Measurements from ENCODE around the gene PTPRM.

Gene PTPRM

DNA sequence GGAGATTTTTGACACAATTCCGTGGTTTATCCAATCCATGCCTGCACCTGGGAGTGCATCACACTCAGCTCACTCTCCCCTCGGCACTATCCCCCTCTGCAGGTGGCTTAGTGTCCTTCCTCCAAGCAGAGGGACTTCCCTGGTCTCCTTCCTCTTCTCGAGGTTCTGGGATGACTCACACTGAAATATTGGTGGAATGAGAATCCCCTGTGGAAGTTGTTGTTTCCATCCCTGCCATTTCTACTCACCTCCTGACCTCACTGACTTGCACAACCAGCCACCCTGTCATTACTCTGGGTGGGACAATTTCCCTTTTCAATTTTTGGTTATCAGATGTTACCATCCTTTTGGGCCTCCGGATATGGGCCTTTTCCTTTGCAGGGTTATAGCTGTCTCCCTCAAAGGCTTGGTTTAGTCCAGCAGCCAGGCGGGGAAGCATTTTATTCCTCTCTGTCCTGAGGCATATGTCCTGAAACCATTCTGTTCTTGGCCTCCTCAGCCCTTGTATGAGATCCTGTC is 59.9 kb downstream of the PTPRM start:
- Histone ChIP-seq H3K4me3 (ENCODE audit: low read depth, low read length) (no peak overlapping the region), H3K9me3 (ENCODE audit: control insufficient read depth, insufficient read depth, low read depth, low read length) (no peaks in the 10 kb centered on the region), H3K4me1 (ENCODE audit: control insufficient read depth, insufficient read depth, low read length) (peaks cover 8% of the 10 kb centered on the region), H3K27ac (ENCODE audit: extremely low read depth, low read depth, low read length) (no peak overlapping the region), H3K36me3 (ENCODE audit: control insufficient read depth in 2 of 2, insufficient read depth in 1 of 2, low read length in 2 of 2) (no peaks in the 10 kb centered on the region)
- TF ChIP-seq, protein P1, sequence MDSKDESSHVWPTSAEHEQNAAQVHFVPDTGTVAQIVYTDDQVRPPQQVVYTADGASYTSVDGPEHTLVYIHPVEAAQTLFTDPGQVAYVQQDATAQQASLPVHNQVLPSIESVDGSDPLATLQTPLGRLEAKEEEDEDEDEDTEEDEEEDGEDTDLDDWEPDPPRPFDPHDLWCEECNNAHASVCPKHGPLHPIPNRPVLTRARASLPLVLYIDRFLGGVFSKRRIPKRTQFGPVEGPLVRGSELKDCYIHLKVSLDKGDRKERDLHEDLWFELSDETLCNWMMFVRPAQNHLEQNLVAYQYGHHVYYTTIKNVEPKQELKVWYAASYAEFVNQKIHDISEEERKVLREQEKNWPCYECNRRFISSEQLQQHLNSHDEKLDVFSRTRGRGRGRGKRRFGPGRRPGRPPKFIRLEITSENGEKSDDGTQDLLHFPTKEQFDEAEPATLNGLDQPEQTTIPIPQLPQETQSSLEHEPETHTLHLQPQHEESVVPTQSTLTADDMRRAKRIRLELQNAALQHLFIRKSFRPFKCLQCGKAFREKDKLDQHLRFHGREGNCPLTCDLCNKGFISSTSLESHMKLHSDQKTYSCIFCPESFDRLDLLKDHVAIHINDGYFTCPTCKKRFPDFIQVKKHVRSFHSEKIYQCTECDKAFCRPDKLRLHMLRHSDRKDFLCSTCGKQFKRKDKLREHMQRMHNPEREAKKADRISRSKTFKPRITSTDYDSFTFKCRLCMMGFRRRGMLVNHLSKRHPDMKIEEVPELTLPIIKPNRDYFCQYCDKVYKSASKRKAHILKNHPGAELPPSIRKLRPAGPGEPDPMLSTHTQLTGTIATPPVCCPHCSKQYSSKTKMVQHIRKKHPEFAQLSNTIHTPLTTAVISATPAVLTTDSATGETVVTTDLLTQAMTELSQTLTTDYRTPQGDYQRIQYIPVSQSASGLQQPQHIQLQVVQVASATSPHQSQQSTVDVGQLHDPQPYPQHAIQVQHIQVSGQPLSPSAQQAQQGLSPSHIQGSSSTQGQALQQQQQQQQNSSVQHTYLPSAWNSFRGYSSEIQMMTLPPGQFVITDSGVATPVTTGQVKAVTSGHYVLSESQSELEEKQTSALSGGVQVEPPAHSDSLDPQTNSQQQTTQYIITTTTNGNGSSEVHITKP (tag by site-specific recombination; IDR thresholded peaks at IDR 0.05): peak; percentile 74
- TF ChIP-seq, protein P2, sequence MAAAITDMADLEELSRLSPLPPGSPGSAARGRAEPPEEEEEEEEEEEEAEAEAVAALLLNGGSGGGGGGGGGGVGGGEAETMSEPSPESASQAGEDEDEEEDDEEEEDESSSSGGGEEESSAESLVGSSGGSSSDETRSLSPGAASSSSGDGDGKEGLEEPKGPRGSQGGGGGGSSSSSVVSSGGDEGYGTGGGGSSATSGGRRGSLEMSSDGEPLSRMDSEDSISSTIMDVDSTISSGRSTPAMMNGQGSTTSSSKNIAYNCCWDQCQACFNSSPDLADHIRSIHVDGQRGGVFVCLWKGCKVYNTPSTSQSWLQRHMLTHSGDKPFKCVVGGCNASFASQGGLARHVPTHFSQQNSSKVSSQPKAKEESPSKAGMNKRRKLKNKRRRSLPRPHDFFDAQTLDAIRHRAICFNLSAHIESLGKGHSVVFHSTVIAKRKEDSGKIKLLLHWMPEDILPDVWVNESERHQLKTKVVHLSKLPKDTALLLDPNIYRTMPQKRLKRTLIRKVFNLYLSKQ (tag by site-specific recombination; IDR thresholded peaks at IDR 0.05; ENCODE audit: borderline replicate concordance): no peak
- CTCF ChIA-PET: interaction anchor here (0.5 to 1.6 kb wide), 6 partner anchors 11 to 1859 kb away, joined by 3 to 5 read pairs (median 3); partner anchors contain the start of gene PTPRM
- POLR2A ChIA-PET: interaction anchor here (0.6 kb wide), 1 partner anchor 82 kb away, joined by 4 read pairs; no protein-coding TSS in a partner anchor

DNA sequence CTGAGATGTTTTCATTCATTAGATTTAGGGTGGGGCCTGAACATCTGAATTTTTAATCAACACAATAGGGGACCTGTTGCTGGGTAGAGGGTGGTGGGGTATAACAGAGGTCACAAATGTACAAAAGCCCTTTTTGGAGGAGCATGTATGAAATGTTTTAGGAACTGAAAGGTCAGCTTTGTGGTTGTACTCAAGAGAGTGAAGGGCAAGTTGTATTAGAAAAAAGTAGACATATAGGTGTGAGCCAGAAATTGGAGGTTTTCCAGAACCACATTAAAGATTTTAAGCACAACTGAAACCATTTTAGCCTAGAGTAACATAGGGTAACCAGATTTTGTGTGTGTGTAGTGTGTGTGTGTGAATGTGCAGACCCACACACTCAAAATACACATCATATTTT is 62.3 kb downstream of the PTPRM start:
- TF ChIP-seq SALL2 (tag by site-specific recombination; IDR thresholded peaks at IDR 0.05; ENCODE audit: borderline replicate concordance) (no peak), ZNF776 (tag by site-specific recombination; IDR thresholded peaks at IDR 0.05; ENCODE audit: borderline replicate concordance) (no peak), ZNF133 (tag by site-specific recombination; IDR thresholded peaks at IDR 0.05) (no peak), ZNF664 (tag by site-specific recombination; IDR thresholded peaks at IDR 0.05) (no peak), ZNF560 (tag by site-specific recombination; IDR thresholded peaks at IDR 0.05; ENCODE audit: borderline replicate concordance) (no peak), ZNF707 (tag by site-specific recombination; IDR thresholded peaks at IDR 0.05) (no peak), ZNF10 (tag by site-specific recombination; IDR thresholded peaks at IDR 0.05) (no peak), MYNN (tag by site-specific recombination; IDR thresholded peaks at IDR 0.05; ENCODE audit: borderline replicate concordance) (no peak), FEZF1 (tag by site-specific recombination; IDR thresholded peaks at IDR 0.05) (no peak), ZNF175 (tag by site-specific recombination; IDR thresholded peaks at IDR 0.05) (no peak), ZNF701 (tag by site-specific recombination; IDR thresholded peaks at IDR 0.05) (no peak), ZNF138 (tag by site-specific recombination; IDR thresholded peaks at IDR 0.05; ENCODE audit: borderline replicate concordance) (no peak)
- TF ChIP-seq, protein P3, sequence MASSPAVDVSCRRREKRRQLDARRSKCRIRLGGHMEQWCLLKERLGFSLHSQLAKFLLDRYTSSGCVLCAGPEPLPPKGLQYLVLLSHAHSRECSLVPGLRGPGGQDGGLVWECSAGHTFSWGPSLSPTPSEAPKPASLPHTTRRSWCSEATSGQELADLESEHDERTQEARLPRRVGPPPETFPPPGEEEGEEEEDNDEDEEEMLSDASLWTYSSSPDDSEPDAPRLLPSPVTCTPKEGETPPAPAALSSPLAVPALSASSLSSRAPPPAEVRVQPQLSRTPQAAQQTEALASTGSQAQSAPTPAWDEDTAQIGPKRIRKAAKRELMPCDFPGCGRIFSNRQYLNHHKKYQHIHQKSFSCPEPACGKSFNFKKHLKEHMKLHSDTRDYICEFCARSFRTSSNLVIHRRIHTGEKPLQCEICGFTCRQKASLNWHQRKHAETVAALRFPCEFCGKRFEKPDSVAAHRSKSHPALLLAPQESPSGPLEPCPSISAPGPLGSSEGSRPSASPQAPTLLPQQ (tag by site-specific recombination; IDR thresholded peaks at IDR 0.05): no peak
- TF ChIP-seq, protein P4, sequence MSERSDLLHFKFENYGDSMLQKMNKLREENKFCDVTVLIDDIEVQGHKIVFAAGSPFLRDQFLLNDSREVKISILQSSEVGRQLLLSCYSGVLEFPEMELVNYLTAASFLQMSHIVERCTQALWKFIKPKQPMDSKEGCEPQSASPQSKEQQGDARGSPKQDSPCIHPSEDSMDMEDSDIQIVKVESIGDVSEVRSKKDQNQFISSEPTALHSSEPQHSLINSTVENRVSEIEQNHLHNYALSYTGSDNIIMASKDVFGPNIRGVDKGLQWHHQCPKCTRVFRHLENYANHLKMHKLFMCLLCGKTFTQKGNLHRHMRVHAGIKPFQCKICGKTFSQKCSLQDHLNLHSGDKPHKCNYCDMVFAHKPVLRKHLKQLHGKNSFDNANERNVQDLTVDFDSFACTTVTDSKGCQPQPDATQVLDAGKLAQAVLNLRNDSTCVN (tag by site-specific recombination; optimal IDR thresholded peaks at IDR 0.05): no peak
- TF ChIP-seq, protein P5, sequence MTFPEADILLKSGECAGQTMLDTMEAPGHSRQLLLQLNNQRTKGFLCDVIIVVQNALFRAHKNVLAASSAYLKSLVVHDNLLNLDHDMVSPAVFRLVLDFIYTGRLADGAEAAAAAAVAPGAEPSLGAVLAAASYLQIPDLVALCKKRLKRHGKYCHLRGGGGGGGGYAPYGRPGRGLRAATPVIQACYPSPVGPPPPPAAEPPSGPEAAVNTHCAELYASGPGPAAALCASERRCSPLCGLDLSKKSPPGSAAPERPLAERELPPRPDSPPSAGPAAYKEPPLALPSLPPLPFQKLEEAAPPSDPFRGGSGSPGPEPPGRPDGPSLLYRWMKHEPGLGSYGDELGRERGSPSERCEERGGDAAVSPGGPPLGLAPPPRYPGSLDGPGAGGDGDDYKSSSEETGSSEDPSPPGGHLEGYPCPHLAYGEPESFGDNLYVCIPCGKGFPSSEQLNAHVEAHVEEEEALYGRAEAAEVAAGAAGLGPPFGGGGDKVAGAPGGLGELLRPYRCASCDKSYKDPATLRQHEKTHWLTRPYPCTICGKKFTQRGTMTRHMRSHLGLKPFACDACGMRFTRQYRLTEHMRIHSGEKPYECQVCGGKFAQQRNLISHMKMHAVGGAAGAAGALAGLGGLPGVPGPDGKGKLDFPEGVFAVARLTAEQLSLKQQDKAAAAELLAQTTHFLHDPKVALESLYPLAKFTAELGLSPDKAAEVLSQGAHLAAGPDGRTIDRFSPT (tag by site-specific recombination; IDR thresholded peaks at IDR 0.05): no peak
- TF ChIP-seq, protein P6, sequence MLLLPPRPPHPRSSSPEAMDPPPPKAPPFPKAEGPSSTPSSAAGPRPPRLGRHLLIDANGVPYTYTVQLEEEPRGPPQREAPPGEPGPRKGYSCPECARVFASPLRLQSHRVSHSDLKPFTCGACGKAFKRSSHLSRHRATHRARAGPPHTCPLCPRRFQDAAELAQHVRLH (tag by site-specific recombination; IDR thresholded peaks at IDR 0.05): no peak
- Histone ChIP-seq H3K27ac (ENCODE audit: extremely low read depth, low read depth, low read length) (no peak overlapping the region), H3K36me3 (ENCODE audit: control insufficient read depth in 2 of 2, insufficient read depth in 1 of 2, low read length in 2 of 2) (no peaks in the 10 kb centered on the region), H3K4me1 (ENCODE audit: control insufficient read depth, insufficient read depth, low read length) (peaks cover 8% of the 10 kb centered on the region), H3K4me3 (ENCODE audit: low read depth, low read length) (no peak overlapping the region), H3K9me3 (ENCODE audit: control insufficient read depth, insufficient read depth, low read depth, low read length) (no peaks in the 10 kb centered on the region)
- ChIA-PET POLR2A (no interaction called here), CTCF (no interaction called here)

Data from HEK293 (cell line).